ENCODE measurements around the gene ARHGEF3.

ARHGEF3 gene

DNA sequence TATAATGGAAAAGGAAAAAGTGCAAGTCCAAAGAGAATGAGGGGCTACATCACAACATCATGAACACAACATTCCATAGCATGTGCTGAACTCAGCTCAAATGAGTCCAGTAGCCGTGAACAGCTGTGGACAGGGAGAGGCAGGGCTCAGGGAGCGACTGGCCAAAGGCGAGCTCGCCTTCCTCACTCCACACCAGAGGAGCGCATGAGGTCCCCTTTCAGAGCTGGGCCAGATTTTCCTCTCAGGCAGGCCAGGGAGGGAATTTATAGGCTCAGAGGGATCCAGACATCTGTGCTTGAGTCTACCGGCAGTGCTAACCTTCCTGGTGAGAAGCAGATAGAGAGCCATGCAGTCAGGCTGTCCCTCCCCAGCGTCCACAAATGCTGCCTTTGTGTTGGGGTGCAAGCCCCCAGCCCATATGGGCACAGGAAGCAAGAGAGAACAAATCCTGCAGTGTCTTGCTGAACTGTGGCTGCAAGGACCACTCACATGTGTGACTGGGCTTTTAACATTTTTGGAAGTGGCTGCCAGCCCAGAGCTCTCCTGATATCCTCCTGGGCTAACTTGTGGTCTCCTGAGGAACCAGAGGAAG, 32.5 kb downstream of the ARHGEF3 start:
- POLR2A ChIA-PET, result no interaction called here
- no peak for TF ChIP-seq BHLHE40 (IDR thresholded peaks at IDR 0.05; ENCODE audit: borderline replicate concordance)
- TF ChIP-seq SP1 (IDR thresholded peaks at IDR 0.05), result no peak
- no peak for TF ChIP-seq TARDBP (IDR thresholded peaks at IDR 0.05)
- TF ChIP-seq, protein P1, sequence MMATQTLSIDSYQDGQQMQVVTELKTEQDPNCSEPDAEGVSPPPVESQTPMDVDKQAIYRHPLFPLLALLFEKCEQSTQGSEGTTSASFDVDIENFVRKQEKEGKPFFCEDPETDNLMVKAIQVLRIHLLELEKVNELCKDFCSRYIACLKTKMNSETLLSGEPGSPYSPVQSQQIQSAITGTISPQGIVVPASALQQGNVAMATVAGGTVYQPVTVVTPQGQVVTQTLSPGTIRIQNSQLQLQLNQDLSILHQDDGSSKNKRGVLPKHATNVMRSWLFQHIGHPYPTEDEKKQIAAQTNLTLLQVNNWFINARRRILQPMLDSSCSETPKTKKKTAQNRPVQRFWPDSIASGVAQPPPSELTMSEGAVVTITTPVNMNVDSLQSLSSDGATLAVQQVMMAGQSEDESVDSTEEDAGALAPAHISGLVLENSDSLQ (IDR thresholded peaks at IDR 0.05), result no peak
- TF ChIP-seq FOXK2 (IDR thresholded peaks at IDR 0.05), result no peak
- TF ChIP-seq FOXM1 (IDR thresholded peaks at IDR 0.05; ENCODE audit: borderline replicate concordance), result no peak
- TF ChIP-seq ARNT (IDR thresholded peaks at IDR 0.05), result no peak
- TF ChIP-seq FOXA1 (IDR thresholded peaks at IDR 0.05), result no peak
- no peak for TF ChIP-seq HDGF (IDR thresholded peaks at IDR 0.05; ENCODE audit: borderline replicate concordance)
- TF ChIP-seq NFRKB (IDR thresholded peaks at IDR 0.05), result no peak
- no peak for TF ChIP-seq ELF4 (IDR thresholded peaks at IDR 0.05)
- TF ChIP-seq SUZ12 (IDR thresholded peaks at IDR 0.05), result no peak
- TF ChIP-seq CTBP1 (IDR thresholded peaks at IDR 0.05; ENCODE audit: borderline replicate concordance), result no peak
- TF ChIP-seq L3MBTL2 (conservative IDR thresholded peaks at IDR 0.05), result no peak
- TF ChIP-seq ZNF384 (IDR thresholded peaks at IDR 0.05), result no peak
- TF ChIP-seq LEF1 (IDR thresholded peaks at IDR 0.05; ENCODE audit: borderline replicate concordance), result no peak
- no peak for DNase-seq (ENCODE audit: extremely low spot score)
- CTCF ChIA-PET, result no interaction called here

DNA sequence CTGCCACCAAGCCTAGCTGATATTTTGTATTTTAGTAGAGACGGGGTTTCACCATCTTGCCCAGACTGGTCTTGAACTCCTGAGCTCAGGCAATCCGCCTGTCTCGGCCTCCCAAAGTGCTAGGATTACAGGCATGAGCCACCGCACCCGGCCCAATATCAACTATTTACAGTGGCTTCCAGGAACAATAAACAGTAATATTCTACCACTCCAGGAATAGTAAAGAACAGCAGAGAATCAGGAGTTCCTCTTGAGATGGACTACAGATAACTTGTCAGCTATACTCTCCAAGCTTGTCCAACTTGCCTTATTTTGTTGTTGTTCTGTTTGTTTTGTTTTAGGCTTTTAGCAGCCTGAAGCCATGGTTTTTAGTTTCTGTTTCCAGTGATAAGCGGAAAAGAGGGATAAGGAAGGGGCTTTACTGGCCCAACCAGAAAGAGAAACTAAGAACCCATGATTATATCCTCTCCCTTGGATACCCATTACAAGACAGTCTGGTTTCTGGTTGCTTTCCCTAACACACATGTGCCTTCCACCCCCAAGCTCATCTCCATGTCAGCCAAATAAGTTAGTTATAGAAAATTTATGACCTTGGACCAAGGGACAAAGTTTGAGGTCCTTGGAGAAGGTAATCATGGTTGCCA, 36.7 kb downstream of the ARHGEF3 start:
- no peak for TF ChIP-seq NFRKB (IDR thresholded peaks at IDR 0.05)
- TF ChIP-seq CTBP1 (IDR thresholded peaks at IDR 0.05; ENCODE audit: borderline replicate concordance), result no peak
- no peak for TF ChIP-seq FOXK2 (IDR thresholded peaks at IDR 0.05)
- TF ChIP-seq, protein P1 (IDR thresholded peaks at IDR 0.05), result no peak
- TF ChIP-seq ARNT (IDR thresholded peaks at IDR 0.05), result no peak
- TF ChIP-seq FOXA1 (IDR thresholded peaks at IDR 0.05), result no peak
- TF ChIP-seq SP1 (IDR thresholded peaks at IDR 0.05), result no peak
- TF ChIP-seq TARDBP (IDR thresholded peaks at IDR 0.05), result no peak
- TF ChIP-seq HDGF (IDR thresholded peaks at IDR 0.05; ENCODE audit: borderline replicate concordance), result no peak
- no peak for TF ChIP-seq L3MBTL2 (conservative IDR thresholded peaks at IDR 0.05)
- TF ChIP-seq ZNF384 (IDR thresholded peaks at IDR 0.05), result no peak
- TF ChIP-seq FOXM1 (IDR thresholded peaks at IDR 0.05; ENCODE audit: borderline replicate concordance), result no peak
- TF ChIP-seq SUZ12 (IDR thresholded peaks at IDR 0.05), result no peak
- TF ChIP-seq ELF4 (IDR thresholded peaks at IDR 0.05), result no peak
- no peak for TF ChIP-seq LEF1 (IDR thresholded peaks at IDR 0.05; ENCODE audit: borderline replicate concordance)
- TF ChIP-seq BHLHE40 (IDR thresholded peaks at IDR 0.05; ENCODE audit: borderline replicate concordance), result no peak
- no peak for DNase-seq (ENCODE audit: extremely low spot score)
- POLR2A ChIA-PET, result no interaction called here
- CTCF ChIA-PET, result interaction anchor here (0.7 kb wide), 1 partner anchor 69 kb away, joined by 3 read pairs; no protein-coding TSS in a partner anchor

DNA sequence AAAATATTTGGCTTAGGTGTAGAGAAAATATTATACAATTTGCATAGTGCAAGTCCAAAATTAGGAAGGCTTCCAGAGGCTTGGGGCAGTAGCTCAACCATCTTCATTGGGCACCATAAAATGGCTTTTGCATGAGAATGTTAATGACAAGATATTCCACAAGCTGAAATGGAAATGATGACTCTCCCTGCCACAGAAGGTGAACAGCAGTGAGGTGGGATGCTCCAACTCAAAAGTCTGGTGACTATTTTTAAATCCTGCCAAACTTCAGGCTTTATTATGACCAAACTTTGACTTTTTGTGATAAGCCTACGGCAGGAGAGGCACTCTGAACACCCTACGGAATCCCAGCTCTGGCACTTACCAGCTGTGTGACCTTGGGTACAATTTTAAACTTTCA, 37.6 kb downstream of the ARHGEF3 start:
- POLR2A ChIA-PET, result no interaction called here
- CTCF ChIA-PET, result no interaction called here
- TF ChIP-seq L3MBTL2 (conservative IDR thresholded peaks at IDR 0.05) (no peak), ELF4 (IDR thresholded peaks at IDR 0.05) (no peak)
- no peak for DNase-seq (ENCODE audit: extremely low spot score)

DNA sequence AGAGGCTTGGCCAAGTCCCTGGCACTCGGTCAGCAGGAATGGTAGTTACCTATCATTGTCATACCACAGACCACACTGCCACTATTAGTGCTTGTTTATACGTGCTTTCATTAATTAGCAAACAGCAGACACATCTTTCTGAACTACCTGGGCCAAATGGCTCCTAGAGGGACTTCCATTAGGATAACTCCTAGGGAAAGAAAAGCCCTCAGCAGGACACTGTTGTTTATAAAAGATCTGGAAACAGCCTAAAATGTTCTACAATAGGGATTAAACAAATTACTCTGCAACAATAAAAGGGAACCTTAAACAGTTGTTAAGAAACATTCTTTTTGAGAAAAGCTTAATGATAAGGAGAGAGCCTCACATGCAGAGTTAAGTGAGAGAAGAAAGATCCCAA, 38.5 kb downstream of the ARHGEF3 start:
- no peak for DNase-seq (ENCODE audit: extremely low spot score)

DNA sequence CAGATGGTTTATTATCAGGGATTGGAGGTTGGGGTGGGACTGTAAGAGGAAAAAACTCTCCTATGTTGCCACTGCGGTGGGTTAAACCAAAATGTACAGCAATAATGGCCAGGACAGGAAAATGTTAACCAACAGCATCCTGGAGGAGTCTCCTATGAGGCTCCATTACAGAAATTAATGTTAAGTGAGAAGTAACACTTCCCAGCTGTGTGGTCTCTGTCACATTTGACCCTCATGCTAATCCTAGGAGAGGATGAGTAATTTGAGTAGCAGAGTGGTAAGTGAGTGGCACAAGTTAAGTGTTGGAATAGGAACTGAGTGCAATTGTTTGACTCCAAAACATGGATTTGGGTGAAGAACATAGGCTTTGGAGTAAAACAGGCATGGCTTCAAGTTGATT, 39.0 kb downstream of the ARHGEF3 start:
- ChIA-PET CTCF (no interaction called here), POLR2A (no interaction called here)
- no peak for DNase-seq (ENCODE audit: extremely low spot score)
- TF ChIP-seq, protein P1 (IDR thresholded peaks at IDR 0.05), result no peak
- TF ChIP-seq ZNF384 (IDR thresholded peaks at IDR 0.05) (no peak), CTBP1 (IDR thresholded peaks at IDR 0.05; ENCODE audit: borderline replicate concordance) (no peak), HDGF (IDR thresholded peaks at IDR 0.05; ENCODE audit: borderline replicate concordance) (no peak), FOXA1 (IDR thresholded peaks at IDR 0.05) (no peak), SUZ12 (IDR thresholded peaks at IDR 0.05) (no peak), BHLHE40 (IDR thresholded peaks at IDR 0.05; ENCODE audit: borderline replicate concordance) (no peak), SP1 (IDR thresholded peaks at IDR 0.05) (no peak), LEF1 (IDR thresholded peaks at IDR 0.05; ENCODE audit: borderline replicate concordance) (no peak), TARDBP (IDR thresholded peaks at IDR 0.05) (no peak), FOXM1 (IDR thresholded peaks at IDR 0.05; ENCODE audit: borderline replicate concordance) (no peak), ARNT (IDR thresholded peaks at IDR 0.05) (no peak), NFRKB (IDR thresholded peaks at IDR 0.05) (no peak), L3MBTL2 (conservative IDR thresholded peaks at IDR 0.05) (no peak), ELF4 (IDR thresholded peaks at IDR 0.05) (no peak), FOXK2 (IDR thresholded peaks at IDR 0.05) (no peak)

More for the DNA sequence above, 38.5 kb downstream of the ARHGEF3 start:
- ChIA-PET POLR2A (no interaction called here), CTCF (no interaction called here)
- TF ChIP-seq ZNF384 (IDR thresholded peaks at IDR 0.05), result no peak

DNA sequence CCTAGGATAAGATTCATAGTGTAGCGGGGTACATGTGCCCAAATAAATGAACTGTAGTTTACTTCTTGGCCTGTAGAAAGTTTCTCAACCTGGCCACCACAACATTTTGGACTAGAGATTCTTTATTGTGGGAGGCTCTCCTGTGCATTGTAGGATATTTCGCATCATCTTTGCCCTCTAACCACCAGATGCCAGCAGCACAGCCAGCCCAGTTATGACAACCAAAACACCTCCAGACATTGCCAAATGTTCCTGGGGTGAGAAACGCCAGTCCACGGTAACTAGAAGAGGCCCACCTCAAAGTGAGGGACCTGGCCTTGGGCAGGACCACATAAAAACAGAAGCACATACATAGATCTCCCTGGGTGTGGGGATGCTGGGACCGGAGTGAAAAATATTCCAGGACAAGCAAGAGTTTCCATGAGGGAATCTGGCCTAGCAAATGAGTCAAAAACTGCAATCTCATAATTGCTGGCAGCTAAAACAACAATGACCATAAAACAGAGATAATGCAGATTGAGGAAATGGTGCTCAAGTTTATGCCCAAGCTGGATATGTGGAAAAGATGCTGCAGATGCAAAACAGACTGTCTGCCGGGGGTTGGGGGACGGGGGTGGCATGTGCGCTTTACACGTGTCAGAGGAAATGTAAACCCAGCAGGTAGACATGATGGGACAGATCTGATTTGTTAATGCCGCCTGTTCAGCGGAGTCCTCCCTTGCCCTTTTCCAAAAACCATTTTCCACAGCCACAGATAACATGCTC, 39.7 kb downstream of the ARHGEF3 start:
- DNase-seq (ENCODE audit: extremely low spot score), result no peak
- no peak for TF ChIP-seq L3MBTL2 (conservative IDR thresholded peaks at IDR 0.05)
- TF ChIP-seq LEF1 (IDR thresholded peaks at IDR 0.05; ENCODE audit: borderline replicate concordance), result no peak
- TF ChIP-seq SUZ12 (IDR thresholded peaks at IDR 0.05), result no peak
- no peak for TF ChIP-seq FOXK2 (IDR thresholded peaks at IDR 0.05)
- TF ChIP-seq NFRKB (IDR thresholded peaks at IDR 0.05), result no peak
- TF ChIP-seq, protein P1 (IDR thresholded peaks at IDR 0.05), result no peak
- ChIA-PET CTCF (interaction anchor here (0.6 kb wide), 1 partner anchor 311 kb away, joined by 5 read pairs; no protein-coding TSS in a partner anchor), POLR2A (no interaction called here)
